CD14-positive monocyte (primary cell): ENCODE data around the gene WWC1. TPM values are rescaled to one million over a fixed set of nuclear protein-coding genes. Genes with fewer than 3 reads are reported as not detected.

ENCODE experiments used
- DNase-seq, 3 donors: peaks; one replicate each; pipeline ENCODE4 v3.0.0-alpha.2; 2011 to 2022
- H2AFZ ChIP-seq: 2 replicates; pipeline ENCODE4 v1.6.0; 2012; ENCODE audit warnings: mild to moderate bottlenecking, low read depth, low read length, inconsistent platforms; ENCODE audit not compliant: insufficient read depth, poor library complexity, severe bottlenecking
- H3K27ac ChIP-seq, 2 donors: 1 replicate in 1 of 2; 2 replicates in 1 of 2; pipeline ENCODE4 v1.5.1; 2012 to 2013; ENCODE audit warnings: low read length in 2 of 2, control low read depth in 1 of 2, inconsistent platforms in 1 of 2, low read depth in 1 of 2, mild to moderate bottlenecking in 1 of 2
- H3K27me3 ChIP-seq, 2 donors: one replicate each; pipeline versions ENCODE4 v1.6.0 to v1.6.1; 2011 to 2013; ENCODE audit warnings: low read length in 2 of 2; ENCODE audit not compliant: control insufficient read depth in 2 of 2, insufficient read depth in 2 of 2
- H3K36me3 ChIP-seq, 2 donors: replicated peaks in 1 of 2; 1 replicate in 1 of 2; 2 replicates in 1 of 2; pipeline versions ENCODE4 v1.5.1 to v1.6.1; 2012 to 2013; ENCODE audit warnings: low read length in 2 of 2, control low read depth in 1 of 2, inconsistent platforms in 1 of 2, mild to moderate bottlenecking in 1 of 2; ENCODE audit not compliant: insufficient read depth in 2 of 2, control insufficient read depth in 1 of 2
- H3K4me1 ChIP-seq, 2 donors: 1 replicate in 1 of 2; 2 replicates in 1 of 2; pipeline versions ENCODE4 v1.5.1 to v1.6.1; 2012 to 2013; ENCODE audit warnings: low read length in 2 of 2, control low read depth in 1 of 2, inconsistent platforms in 1 of 2, mild to moderate bottlenecking in 1 of 2, moderate library complexity in 1 of 2; ENCODE audit not compliant: insufficient read depth in 2 of 2, control insufficient read depth in 1 of 2
- H3K4me2 ChIP-seq: replicated peaks from 2 replicates; pipeline ENCODE3; 2012; ENCODE audit warnings: low read length, moderate library complexity, mild to moderate bottlenecking; ENCODE audit not compliant: poor library complexity, severe bottlenecking; ENCODE audit errors: extremely low read depth
- H3K4me3 ChIP-seq, 3 experiments: fragments of 200-600 bp in 1 of 3; sonication (generic) in 1 of 3; replicated peaks in 1 of 3; 1 replicate in 2 of 3; 2 replicates in 1 of 3; pipeline ENCODE4 v1.5.1; 2011 to 2013; ENCODE audit warnings: low read length in 3 of 3, mild to moderate bottlenecking in 3 of 3, control low read depth in 2 of 3, low read depth in 2 of 3, inconsistent platforms in 1 of 3, moderate library complexity in 1 of 3
- H3K79me2 ChIP-seq: 2 replicates; pipeline ENCODE4 v1.6.0; 2012; ENCODE audit warnings: mild to moderate bottlenecking, control low read depth, inconsistent platforms, low read length, moderate library complexity; ENCODE audit not compliant: insufficient read depth
- H3K9ac ChIP-seq: 2 replicates; pipeline ENCODE4 v1.6.0; 2017; ENCODE audit warnings: low read length, mild to moderate bottlenecking; ENCODE audit not compliant: insufficient read depth, poor library complexity, severe bottlenecking
- H3K9me3 ChIP-seq, 2 donors: replicated peaks in 1 of 2; 1 replicate in 1 of 2; 2 replicates in 1 of 2; pipeline versions ENCODE4 v1.5.1 to v1.6.1; 2012 to 2013; ENCODE audit warnings: low read length in 2 of 2, control low read depth in 1 of 2; ENCODE audit not compliant: control insufficient read depth in 1 of 2, insufficient read depth in 1 of 2
- H4K20me1 ChIP-seq: 2 replicates; pipeline ENCODE4 v1.6.0; 2012; ENCODE audit warnings: mild to moderate bottlenecking, low read length, control low read depth, moderate library complexity; ENCODE audit not compliant: insufficient read depth
- H3K27ac Mint-ChIP-seq, 7 donors: one replicate each; pipeline ENCODE4 v1.8.0; 2020; ENCODE audit warnings: mild to moderate bottlenecking in 7 of 7, mixed read lengths in 7 of 7, moderate library complexity in 6 of 7, inconsistent platforms in 2 of 7
- H3K27me3 Mint-ChIP-seq, 3 donors: one replicate each; pipeline ENCODE4 v1.8.0; 2021 to 2022; ENCODE audit warnings: low read depth in 3 of 3, mild to moderate bottlenecking in 3 of 3, mixed read lengths in 3 of 3, moderate library complexity in 3 of 3, inconsistent platforms in 1 of 3
- H3K36me3 Mint-ChIP-seq, 2 donors: one replicate each; pipeline ENCODE4 v1.8.0; 2020; ENCODE audit warnings: mixed read lengths in 2 of 2, inconsistent platforms in 1 of 2, mild to moderate bottlenecking in 1 of 2
- H3K4me1 Mint-ChIP-seq: one replicate; pipeline ENCODE4 v1.8.0; 2020; ENCODE audit warnings: mild to moderate bottlenecking, mixed read lengths
- H3K4me3 Mint-ChIP-seq, 2 donors: one replicate each; pipeline ENCODE4 v1.8.0; 2020; ENCODE audit warnings: mild to moderate bottlenecking in 2 of 2, mixed read lengths in 2 of 2, moderate library complexity in 1 of 2
- H3K9me3 Mint-ChIP-seq, 7 donors: one replicate each; pipeline ENCODE4 v1.8.0; 2020 to 2022; ENCODE audit warnings: mixed read lengths in 7 of 7, mild to moderate bottlenecking in 6 of 7, moderate library complexity in 6 of 7, inconsistent platforms in 2 of 7
- WGBS: methylation state at CpG from one replicate; pipeline ENCODE4 v1.1.5; 2013; ENCODE audit warnings: missing lambda C conversion rate; ENCODE audit not compliant: insufficient coverage; 5-methylcytosine and 5-hydroxymethylcytosine counted together
- intact Hi-C, 2 donors: fragments of 100-400 bp; cut with micrococcal nuclease; formaldehyde crosslinking; loops; one replicate each; pipeline versions ENCODE4 v1.15.0 to v1.15.1; 2023
- polyA plus RNA-seq, 3 donors: library from polyadenylated mRNA; depleted of rRNA in 1 of 3; unstranded in 2 of 3; stranded (reverse) in 1 of 3; fragments of 300-500 nt in 2 of 3; fragments of >200 nt in 1 of 3; fragmentation: Illumina TruSeq in 2 of 3; gene quantifications; 1 replicate in 2 of 3; 2 replicates in 1 of 3; pipeline ENCODE4 v1.2.3, GENCODE V29; 2012 to 2021
- TF ChIP-seq, protein P1 (sequence below): fragments of 200-600 bp; IDR thresholded peaks from one replicate; pipeline ENCODE4 v1.8.0; 2022; ENCODE audit warnings: antibody characterized with exemption, mild to moderate bottlenecking

The WWC1 gene
- polyA plus RNA-seq, 3 donors, result not detected

DNA sequence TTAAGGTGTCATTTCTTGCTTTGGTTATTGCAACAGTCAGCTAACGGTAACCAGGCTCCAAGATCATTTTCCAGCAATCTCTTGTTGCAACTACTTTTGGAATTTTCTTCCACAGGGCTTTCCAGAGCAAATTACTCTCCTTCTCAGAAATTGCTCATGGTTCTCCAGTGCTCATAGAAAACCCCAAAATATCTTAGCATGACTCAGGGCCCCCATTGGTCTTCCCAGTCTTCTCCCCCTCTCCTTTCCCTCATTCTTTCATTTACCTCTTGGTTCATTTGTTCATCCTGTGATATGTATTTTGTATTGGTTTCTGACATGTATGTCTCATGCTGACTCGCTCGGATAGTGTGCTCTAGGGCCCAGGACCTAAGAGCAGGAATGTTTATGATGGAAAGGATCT is 35.6 kb downstream of the WWC1 start:
- Histone ChIP-seq H3K27me3 (no peaks in the 10 kb centered on the region), H3K27ac (no peak overlapping the region), H3K79me2 (no peaks in the 10 kb centered on the region), H3K4me3 (no peak overlapping the region), H3K36me3 (no peaks in the 10 kb centered on the region), H2AFZ (no peak overlapping the region), H3K4me1 (no peaks in the 10 kb centered on the region), H3K9ac (no peak overlapping the region), H3K4me2 (no peak overlapping the region), H4K20me1 (no peaks in the 10 kb centered on the region), H3K9me3 (no peaks in the 10 kb centered on the region)
- TF ChIP-seq, protein P1, sequence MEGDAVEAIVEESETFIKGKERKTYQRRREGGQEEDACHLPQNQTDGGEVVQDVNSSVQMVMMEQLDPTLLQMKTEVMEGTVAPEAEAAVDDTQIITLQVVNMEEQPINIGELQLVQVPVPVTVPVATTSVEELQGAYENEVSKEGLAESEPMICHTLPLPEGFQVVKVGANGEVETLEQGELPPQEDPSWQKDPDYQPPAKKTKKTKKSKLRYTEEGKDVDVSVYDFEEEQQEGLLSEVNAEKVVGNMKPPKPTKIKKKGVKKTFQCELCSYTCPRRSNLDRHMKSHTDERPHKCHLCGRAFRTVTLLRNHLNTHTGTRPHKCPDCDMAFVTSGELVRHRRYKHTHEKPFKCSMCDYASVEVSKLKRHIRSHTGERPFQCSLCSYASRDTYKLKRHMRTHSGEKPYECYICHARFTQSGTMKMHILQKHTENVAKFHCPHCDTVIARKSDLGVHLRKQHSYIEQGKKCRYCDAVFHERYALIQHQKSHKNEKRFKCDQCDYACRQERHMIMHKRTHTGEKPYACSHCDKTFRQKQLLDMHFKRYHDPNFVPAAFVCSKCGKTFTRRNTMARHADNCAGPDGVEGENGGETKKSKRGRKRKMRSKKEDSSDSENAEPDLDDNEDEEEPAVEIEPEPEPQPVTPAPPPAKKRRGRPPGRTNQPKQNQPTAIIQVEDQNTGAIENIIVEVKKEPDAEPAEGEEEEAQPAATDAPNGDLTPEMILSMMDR, result no peak
- no peak for DNase-seq
- intact Hi-C loops, result no loop called here
- Mint-ChIP-seq H3K9me3 (peaks cover 0 to 1% (median 0%) of the 10 kb centered on the region in 7 donors), H3K36me3 (no peaks in the 10 kb centered on the region), H3K27me3 (peaks cover 0 to 13% (median 4%) of the 10 kb centered on the region in 3 donors), H3K4me3 (no peak overlapping the region), H3K27ac (no peak overlapping the region), H3K4me1 (peaks cover 6% of the 10 kb centered on the region)
- WGBS, result 100% methylated on average over 2 of the region's 3 CpGs

DNA sequence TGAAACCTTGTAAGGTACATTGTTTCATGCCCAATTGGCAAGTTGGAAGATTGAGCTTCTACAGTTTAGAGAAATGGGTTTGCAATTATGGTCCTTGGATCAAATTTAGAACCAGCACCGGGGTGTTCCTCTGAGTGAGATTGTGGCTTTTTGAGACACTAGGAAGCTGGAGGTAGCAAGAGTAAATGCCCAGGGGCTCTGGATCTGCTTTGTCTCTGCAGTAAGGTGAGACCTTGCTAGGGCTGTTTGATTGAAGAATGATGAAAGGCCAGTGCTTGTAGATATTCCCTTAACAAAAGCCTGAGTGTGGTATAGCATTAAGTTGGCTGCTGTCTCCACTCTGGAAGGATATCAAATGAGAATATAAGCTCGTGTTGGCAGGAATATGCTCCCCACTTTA is 36.0 kb downstream of the WWC1 start:
- no peaks in the 10 kb centered on the region for H4K20me1 ChIP-seq
- H3K4me2 ChIP-seq, result no peak overlapping the region
- H3K9ac ChIP-seq, result no peak overlapping the region
- H3K4me1 ChIP-seq, result no peaks in the 10 kb centered on the region
- no peaks in the 10 kb centered on the region for H3K36me3 Mint-ChIP-seq
- peaks cover 0 to 13% (median 4%) of the 10 kb centered on the region in 3 donors for H3K27me3 Mint-ChIP-seq
- no peak overlapping the region for H3K27ac ChIP-seq
- no peak for DNase-seq
- 85% methylated on average over 2 of the region's 2 CpGs for WGBS
- no peaks in the 10 kb centered on the region for H3K9me3 ChIP-seq
- TF ChIP-seq, protein P1, result no peak
- H3K4me3 Mint-ChIP-seq, result no peak overlapping the region
- no peak overlapping the region for H3K27ac Mint-ChIP-seq
- H3K4me1 Mint-ChIP-seq, result peaks cover 6% of the 10 kb centered on the region
- no peak overlapping the region for H2AFZ ChIP-seq
- no peaks in the 10 kb centered on the region for H3K27me3 ChIP-seq
- H3K79me2 ChIP-seq, result no peaks in the 10 kb centered on the region
- intact Hi-C loops, result no loop called here
- H3K36me3 ChIP-seq, result no peaks in the 10 kb centered on the region
- no peak overlapping the region for H3K4me3 ChIP-seq
- H3K9me3 Mint-ChIP-seq, result peaks cover 0 to 1% (median 0%) of the 10 kb centered on the region in 7 donors
